Right lobe of liver (tissue), 4 donors: ENCODE results near the gene DRAM1.

ENCODE experiments used
- CTCF ChIP-seq, 4 donors: fragments of 200-600 bp in 3 of 4; fragments of 450-650 bp in 1 of 4; IDR thresholded peaks; one replicate each; pipeline versions ENCODE4 v1.5.1 to v1.8.0; 2016 to 2022; ENCODE audit warnings: antibody characterized with exemption in 4 of 4, mild to moderate bottlenecking in 2 of 4
- POLR2A ChIP-seq: fragments of 450-650 bp; IDR thresholded peaks from one replicate; pipeline ENCODE4 v1.6.1; 2017; ENCODE audit warnings: antibody characterized with exemption, mild to moderate bottlenecking
- donor health status: DM: no; HTN: no; CAD: no.
- donor health status: DM: no; HTN: no; CAD: no.
- donor health status: DM: no; HTN: yes; CAD: no.

- TF ChIP-seq POLR2A = no peak
- no peak for TF ChIP-seq CTCF (IDR thresholded peaks at IDR 0.05)
These were observed 6.5 kb upstream of the DRAM1 start for GRCh38 chr12:101870925-101871324.
